Epidermal melanocyte (primary cell): ENCODE results near the gene GPR27.

Experiments used
- DNase-seq: peaks from one replicate; pipeline ENCODE4 v3.0.0; 2011; ENCODE audit warnings: low spot score; ENCODE audit not compliant: insufficient read length

The GPR27 gene

GRCh38 chr3:71785532-71786216 lies 32.0 kb downstream of the GPR27 start:
- DNase-seq = no peak

- no peak for DNase-seq
Measured at GRCh38 chr3:71786217-71786549, 32.5 kb downstream of the GPR27 start.

GRCh38 chr3:71786551-71786950 lies 32.9 kb downstream of the GPR27 start:
- DNase-seq = no peak

GRCh38 chr3:71787851-71788405 lies 34.3 kb downstream of the GPR27 start:
- no peak for DNase-seq

DNA sequence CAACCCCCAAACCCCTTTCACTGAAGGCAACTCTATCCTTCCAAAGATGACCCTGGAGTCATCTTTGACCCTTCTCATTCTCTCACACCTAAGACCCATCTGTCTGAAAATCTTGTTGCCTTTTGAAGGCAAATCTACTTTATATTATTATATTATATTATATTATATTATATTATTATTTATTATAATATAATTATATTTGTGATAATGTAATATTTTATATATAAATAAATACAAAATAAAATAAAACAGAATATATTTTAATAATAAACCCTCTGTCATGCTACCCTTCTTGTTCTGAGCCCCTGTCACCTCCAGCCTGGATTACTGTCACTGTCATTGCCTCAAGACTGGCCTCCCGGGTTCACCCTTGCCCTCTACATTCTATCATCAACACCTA lies 36.3 kb downstream of the GPR27 start:
- no peak for DNase-seq

GRCh38 chr3:71791634-71792033 lies 38.0 kb downstream of the GPR27 start:
- no peak for DNase-seq

GRCh38 chr3:71796290-71796689 lies 42.6 kb downstream of the GPR27 start:
- DNase-seq = no peak

DNA sequence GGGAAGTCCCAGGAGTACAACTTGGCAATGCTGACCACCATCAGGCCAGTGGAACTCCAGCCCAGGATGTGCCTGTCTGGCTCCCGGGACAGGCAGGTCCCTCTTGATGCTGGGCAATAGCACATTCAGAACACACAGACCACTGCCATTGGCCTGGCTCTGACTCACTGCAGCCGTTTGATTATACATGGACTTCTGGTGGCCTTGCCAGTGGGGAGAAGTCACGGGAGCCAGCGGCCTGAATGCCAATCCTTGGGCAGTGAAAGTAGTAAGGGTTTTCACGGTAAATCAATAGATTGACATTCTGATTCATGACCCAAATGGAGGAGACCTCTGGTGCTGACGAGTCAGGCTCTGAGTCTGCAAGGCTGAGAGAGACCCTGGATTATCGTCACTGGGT lies 43.8 kb downstream of the GPR27 start:
- DNase-seq = no peak

GRCh38 chr3:71800023-71800422 lies 46.4 kb downstream of the GPR27 start:
- DNase-seq = no peak

DNA sequence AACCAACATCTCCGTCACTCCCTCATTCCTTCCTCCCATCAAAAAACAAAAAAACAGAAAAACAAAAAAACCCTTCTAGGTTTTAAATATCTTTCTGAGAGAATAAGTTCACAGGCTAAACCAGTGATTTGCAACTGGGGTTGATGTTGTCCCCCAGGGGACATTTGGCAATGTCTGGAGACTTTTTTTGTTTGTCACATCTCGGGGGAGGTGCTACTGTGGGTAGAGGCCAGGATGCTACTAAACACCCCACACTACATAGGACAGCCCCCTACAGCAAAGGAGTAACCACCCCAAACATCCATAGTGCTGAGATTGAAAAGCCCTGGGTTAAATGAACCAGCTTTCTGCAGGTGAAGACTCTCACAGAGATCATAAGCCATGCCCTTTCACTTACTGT lies 48.3 kb downstream of the GPR27 start:
- no peak for DNase-seq

DNA sequence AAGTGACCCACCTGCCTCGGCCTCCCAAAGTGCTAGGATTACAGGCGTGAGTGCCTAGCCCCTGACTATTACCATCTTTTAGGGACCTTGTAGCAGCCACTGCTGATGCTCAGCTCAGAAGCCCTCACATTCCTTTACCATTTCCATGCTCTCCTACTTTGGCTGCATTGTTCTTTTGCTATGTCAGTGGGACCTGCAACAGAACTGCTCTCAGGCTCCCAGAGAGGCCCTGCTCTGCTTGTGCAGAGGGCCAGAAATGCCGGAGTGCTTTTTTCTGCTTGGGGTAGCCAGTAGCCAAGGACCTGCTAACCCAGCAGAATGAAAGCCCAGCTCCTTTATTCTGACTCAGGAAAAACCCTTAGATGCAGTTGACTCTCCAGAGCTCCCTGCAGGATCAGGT lies 49.6 kb downstream of the GPR27 start:
- DNase-seq = no peak

DNA sequence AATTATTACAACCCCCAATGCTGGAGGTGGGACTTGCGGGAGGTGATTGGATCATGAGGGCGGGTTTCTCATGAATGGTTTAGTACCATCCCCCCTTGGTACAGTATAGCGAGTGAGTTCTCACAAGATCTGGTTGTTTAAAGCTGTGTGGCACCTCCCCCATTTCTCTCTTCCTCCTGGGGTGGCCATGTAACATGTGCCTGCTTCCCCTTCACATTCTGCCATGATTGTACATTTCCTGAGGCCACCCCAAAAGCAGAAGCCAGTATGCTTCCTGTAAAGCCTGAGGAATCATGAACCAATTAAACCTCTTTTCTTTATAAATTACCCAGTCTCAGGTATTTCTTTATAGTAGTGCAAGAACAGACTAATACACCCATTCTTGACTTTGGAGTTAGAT lies 51.5 kb downstream of the GPR27 start:
- DNase-seq = no peak

- DNase-seq = no peak
Measured at GRCh38 chr3:71805691-71806090, 52.0 kb downstream of the GPR27 start.
